GM23338 (cell line): ENCODE results near the gene SERGEF. TPM values are rescaled to one million over a fixed set of nuclear protein-coding genes. Genes with fewer than 3 reads are reported as not detected.

Source experiments
- ATAC-seq: fragments of 200-7000 bp; cut with Tn5 transposase; 3 replicates; pipeline ENCODE4 v1.9.1; 2020
- DNase-seq: peaks from one replicate; pipeline ENCODE4 v3.0.0-alpha.2; 2015; ENCODE audit warnings: low spot score
- H2AFZ ChIP-seq: fragments of 200-600 bp; sonication (generic); 2 replicates; pipeline ENCODE4 v1.8.0; 2016; ENCODE audit warnings: antibody characterized with exemption, mild to moderate bottlenecking, moderate library complexity
- H3F3A ChIP-seq: fragments of 200-600 bp; sonication (generic); replicated peaks from 2 replicates; pipeline ENCODE4 v1.8.0; 2017; ENCODE audit warnings: antibody characterized with exemption, mixed run types, low read depth
- H3K27ac ChIP-seq: fragments of 200-600 bp; sonication (generic); 2 replicates; pipeline ENCODE4 v1.6.1; 2016; ENCODE audit warnings: low read depth
- H3K27me3 ChIP-seq: fragments of 200-600 bp; sonication (generic); 2 replicates; pipeline ENCODE4 v1.8.0; 2016; ENCODE audit warnings: mild to moderate bottlenecking, mixed run types, moderate library complexity; ENCODE audit not compliant: insufficient read depth
- H3K36me3 ChIP-seq: fragments of 200-600 bp; sonication (generic); 2 replicates; pipeline ENCODE4 v1.8.0; 2016; ENCODE audit warnings: mild to moderate bottlenecking; ENCODE audit not compliant: insufficient read depth
- H3K4me1 ChIP-seq: fragments of 200-600 bp; sonication (generic); 2 replicates; pipeline ENCODE4 v1.8.0; 2016; ENCODE audit warnings: mild to moderate bottlenecking, moderate library complexity; ENCODE audit not compliant: insufficient read depth
- H3K4me2 ChIP-seq: fragments of 200-600 bp; sonication (generic); 2 replicates; pipeline ENCODE4 v1.7.1; 2017; ENCODE audit warnings: mixed run types
- H3K4me3 ChIP-seq: fragments of 200-600 bp; sonication (generic); 2 replicates; pipeline ENCODE4 v1.6.1; 2016; ENCODE audit warnings: mixed run types
- H3K79me2 ChIP-seq: fragments of 200-600 bp; sonication (generic); replicated peaks from 2 replicates; pipeline ENCODE4 v1.8.0; 2017; ENCODE audit warnings: mild to moderate bottlenecking; ENCODE audit not compliant: insufficient read depth
- H3K9me2 ChIP-seq: fragments of 200-600 bp; sonication (generic); 2 replicates; pipeline ENCODE4 v1.8.0; 2017; ENCODE audit not compliant: insufficient read depth
- H4K20me1 ChIP-seq: fragments of 200-600 bp; sonication (generic); replicated peaks from 2 replicates; pipeline ENCODE4 v1.8.0; 2017; ENCODE audit warnings: mild to moderate bottlenecking; ENCODE audit not compliant: insufficient read depth
- H3K27ac Mint-ChIP-seq: 2 replicates; pipeline ENCODE4 v1.8.0; 2020; ENCODE audit warnings: inconsistent platforms, mild to moderate bottlenecking, moderate library complexity, mixed read lengths
- H3K27me3 Mint-ChIP-seq: 3 replicates; pipeline ENCODE4 v1.8.0; 2022; ENCODE audit warnings: low read depth, mild to moderate bottlenecking, moderate library complexity, mixed read lengths, inconsistent platforms; ENCODE audit not compliant: insufficient read depth, poor library complexity
- H3K36me3 Mint-ChIP-seq: 3 replicates; pipeline ENCODE4 v1.8.0; 2021; ENCODE audit warnings: low read depth, mild to moderate bottlenecking, inconsistent platforms, moderate library complexity, mixed read lengths
- H3K4me1 Mint-ChIP-seq: 3 replicates; pipeline ENCODE4 v1.8.0; 2020; ENCODE audit warnings: mild to moderate bottlenecking, inconsistent platforms, mixed read lengths
- H3K4me3 Mint-ChIP-seq: 3 replicates; pipeline ENCODE4 v1.8.0; 2021; ENCODE audit warnings: moderate library complexity, mild to moderate bottlenecking, inconsistent platforms, mixed read lengths
- H3K9me3 Mint-ChIP-seq: 3 replicates; pipeline ENCODE4 v1.8.0; 2020; ENCODE audit warnings: moderate library complexity, mild to moderate bottlenecking, inconsistent platforms, mixed read lengths
- EZH2 ChIP-seq: fragments of 200-600 bp; sonication (generic); IDR thresholded peaks from one replicate; pipeline ENCODE4 v1.8.0; 2017; ENCODE audit warnings: antibody characterized with exemption, mild to moderate bottlenecking, low read depth; ENCODE audit not compliant: unreplicated experiment
- EZH2phosphoT487 ChIP-seq: fragments of 200-600 bp; sonication (generic); IDR thresholded peaks from one replicate; pipeline ENCODE4 v1.8.1; 2018; ENCODE audit warnings: antibody characterized with exemption; ENCODE audit not compliant: unreplicated experiment
- JUNB ChIP-seq: IDR thresholded peaks from one replicate; pipeline ENCODE4 v1.6.1; 2016; ENCODE audit warnings: antibody characterized with exemption; ENCODE audit not compliant: unreplicated experiment
- NANOG ChIP-seq: IDR thresholded peaks from 2 replicates; pipeline ENCODE4 v1.6.1; 2016; ENCODE audit warnings: antibody characterized with exemption, borderline replicate concordance
- POLR2AphosphoS5 ChIP-seq: IDR thresholded peaks from 2 replicates; pipeline ENCODE4 v1.6.1; 2016; ENCODE audit warnings: antibody characterized with exemption, low read depth
- STAT1 ChIP-seq: IDR thresholded peaks from one replicate; pipeline ENCODE4 v1.6.1; 2016; ENCODE audit warnings: antibody characterized with exemption; ENCODE audit not compliant: unreplicated experiment
- ZNF331 ChIP-seq: fragments of 250-450 bp; sonication (Bioruptor Pico); IDR thresholded peaks from 2 replicates; pipeline ENCODE4 v1.5.0; 2020; ENCODE audit warnings: low read depth, mild to moderate bottlenecking, moderate library complexity
- polyA plus RNA-seq: library from polyadenylated mRNA; unstranded; fragments of >200 nt; fragmentation: Nextera tagmentation; extraction: Ambion mirVana; gene quantifications from 2 replicates; pipeline ENCODE4 v1.2.1, GENCODE V29; 2016
- total RNA-seq: library from RNA; depleted of rRNA; stranded (reverse); fragments of >200 nt; shearing (Covaris generic); gene quantifications from 2 replicates; pipeline ENCODE4 v1.2.3, GENCODE V29; 2014
- TF ChIP-seq, protein P1 (sequence below): IDR thresholded peaks from one replicate; pipeline ENCODE4 v1.6.1; 2018; ENCODE audit warnings: antibody characterized with exemption; ENCODE audit not compliant: unreplicated experiment
- TF ChIP-seq, protein P2 (sequence below), 2 experiments: fragments of 200-600 bp in 1 of 2; sonication (generic) in 1 of 2; conservative IDR thresholded peaks; 2 replicates each; pipeline versions ENCODE4 v1.5.1 to v1.6.1; 2016 to 2017; ENCODE audit warnings: antibody characterized with exemption in 2 of 2, low read depth in 2 of 2, mild to moderate bottlenecking in 2 of 2, moderate library complexity in 1 of 2
- TF ChIP-seq, protein P3 (sequence below): IDR thresholded peaks from 2 replicates; pipeline ENCODE4 v1.6.1; 2016; ENCODE audit warnings: antibody characterized with exemption

Gene SERGEF
- total and polyA plus RNA-seq, 2 experiments from 2014 or later, result 24.2 to 27.9 TPM

DNA sequence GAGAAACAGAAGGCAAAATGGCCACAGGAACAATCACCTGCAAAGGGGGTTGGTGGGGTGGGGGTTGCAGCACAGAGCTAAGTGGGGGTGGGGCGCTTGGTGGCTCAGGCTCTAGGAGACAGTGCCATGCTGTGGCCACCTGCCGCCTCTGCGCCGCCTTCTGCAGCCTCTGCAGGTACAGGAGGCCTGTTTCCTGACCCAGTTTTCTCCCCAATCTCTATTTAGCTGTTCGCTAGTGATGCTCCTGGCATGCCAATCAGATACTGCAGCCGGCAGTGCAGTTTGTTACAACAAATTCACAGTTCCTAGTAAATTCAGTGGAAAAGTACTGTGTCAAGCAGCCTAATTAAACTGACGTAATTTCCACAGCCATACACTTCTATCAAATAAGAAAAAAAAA lies 106.4 kb downstream of the SERGEF start (continued):
- TF ChIP-seq STAT1, result no peak
- TF ChIP-seq, protein P1, sequence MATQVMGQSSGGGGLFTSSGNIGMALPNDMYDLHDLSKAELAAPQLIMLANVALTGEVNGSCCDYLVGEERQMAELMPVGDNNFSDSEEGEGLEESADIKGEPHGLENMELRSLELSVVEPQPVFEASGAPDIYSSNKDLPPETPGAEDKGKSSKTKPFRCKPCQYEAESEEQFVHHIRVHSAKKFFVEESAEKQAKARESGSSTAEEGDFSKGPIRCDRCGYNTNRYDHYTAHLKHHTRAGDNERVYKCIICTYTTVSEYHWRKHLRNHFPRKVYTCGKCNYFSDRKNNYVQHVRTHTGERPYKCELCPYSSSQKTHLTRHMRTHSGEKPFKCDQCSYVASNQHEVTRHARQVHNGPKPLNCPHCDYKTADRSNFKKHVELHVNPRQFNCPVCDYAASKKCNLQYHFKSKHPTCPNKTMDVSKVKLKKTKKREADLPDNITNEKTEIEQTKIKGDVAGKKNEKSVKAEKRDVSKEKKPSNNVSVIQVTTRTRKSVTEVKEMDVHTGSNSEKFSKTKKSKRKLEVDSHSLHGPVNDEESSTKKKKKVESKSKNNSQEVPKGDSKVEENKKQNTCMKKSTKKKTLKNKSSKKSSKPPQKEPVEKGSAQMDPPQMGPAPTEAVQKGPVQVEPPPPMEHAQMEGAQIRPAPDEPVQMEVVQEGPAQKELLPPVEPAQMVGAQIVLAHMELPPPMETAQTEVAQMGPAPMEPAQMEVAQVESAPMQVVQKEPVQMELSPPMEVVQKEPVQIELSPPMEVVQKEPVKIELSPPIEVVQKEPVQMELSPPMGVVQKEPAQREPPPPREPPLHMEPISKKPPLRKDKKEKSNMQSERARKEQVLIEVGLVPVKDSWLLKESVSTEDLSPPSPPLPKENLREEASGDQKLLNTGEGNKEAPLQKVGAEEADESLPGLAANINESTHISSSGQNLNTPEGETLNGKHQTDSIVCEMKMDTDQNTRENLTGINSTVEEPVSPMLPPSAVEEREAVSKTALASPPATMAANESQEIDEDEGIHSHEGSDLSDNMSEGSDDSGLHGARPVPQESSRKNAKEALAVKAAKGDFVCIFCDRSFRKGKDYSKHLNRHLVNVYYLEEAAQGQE, result no peak

DNA sequence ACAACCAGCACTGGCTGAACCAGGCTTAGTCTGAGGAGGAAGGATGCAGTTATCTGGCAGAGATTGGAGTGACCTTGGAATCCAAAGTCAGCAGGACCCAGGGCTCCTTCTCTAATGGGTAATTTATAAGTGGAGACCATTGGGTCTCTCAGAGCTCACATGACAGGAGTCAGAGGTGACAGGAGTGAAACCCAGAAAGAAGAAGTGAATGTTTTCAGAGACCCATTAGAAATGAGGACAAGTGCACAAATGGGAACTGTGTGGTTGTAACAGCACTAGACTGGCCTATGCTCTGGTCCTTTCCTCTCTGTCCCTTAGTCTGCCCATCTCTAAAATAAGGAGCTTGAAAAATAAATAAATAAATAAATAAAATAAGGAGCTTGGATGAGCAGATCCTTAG lies 107.4 kb downstream of the SERGEF start:
- ATAC-seq (no peak), DNase-seq (no peak)
- TF ChIP-seq, protein P2, sequence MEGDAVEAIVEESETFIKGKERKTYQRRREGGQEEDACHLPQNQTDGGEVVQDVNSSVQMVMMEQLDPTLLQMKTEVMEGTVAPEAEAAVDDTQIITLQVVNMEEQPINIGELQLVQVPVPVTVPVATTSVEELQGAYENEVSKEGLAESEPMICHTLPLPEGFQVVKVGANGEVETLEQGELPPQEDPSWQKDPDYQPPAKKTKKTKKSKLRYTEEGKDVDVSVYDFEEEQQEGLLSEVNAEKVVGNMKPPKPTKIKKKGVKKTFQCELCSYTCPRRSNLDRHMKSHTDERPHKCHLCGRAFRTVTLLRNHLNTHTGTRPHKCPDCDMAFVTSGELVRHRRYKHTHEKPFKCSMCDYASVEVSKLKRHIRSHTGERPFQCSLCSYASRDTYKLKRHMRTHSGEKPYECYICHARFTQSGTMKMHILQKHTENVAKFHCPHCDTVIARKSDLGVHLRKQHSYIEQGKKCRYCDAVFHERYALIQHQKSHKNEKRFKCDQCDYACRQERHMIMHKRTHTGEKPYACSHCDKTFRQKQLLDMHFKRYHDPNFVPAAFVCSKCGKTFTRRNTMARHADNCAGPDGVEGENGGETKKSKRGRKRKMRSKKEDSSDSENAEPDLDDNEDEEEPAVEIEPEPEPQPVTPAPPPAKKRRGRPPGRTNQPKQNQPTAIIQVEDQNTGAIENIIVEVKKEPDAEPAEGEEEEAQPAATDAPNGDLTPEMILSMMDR (conservative IDR thresholded peaks at IDR 0.05; ENCODE audit: low read depth in 2 of 2), result no peak
- TF ChIP-seq STAT1, result no peak
- no peak for TF ChIP-seq ZNF331 (CRISPR knock-in tag)
- no peak for TF ChIP-seq NANOG
- Histone ChIP-seq H3K27ac (no peak overlapping the region), H3K36me3 (no peaks in the 10 kb centered on the region), H3K4me3 (no peak overlapping the region), H3K27me3 (no peaks in the 10 kb centered on the region), H3K4me2 (no peak overlapping the region), H3F3A (no peaks in the 10 kb centered on the region), H3K4me1 (peaks cover 14% of the 10 kb centered on the region), H3K79me2 (no peaks in the 10 kb centered on the region), H4K20me1 (no peaks in the 10 kb centered on the region; the same call in 1 of the 2 replicates), H3K9me2 (no peaks in the 10 kb centered on the region), H2AFZ (no peak overlapping the region)
- Mint-ChIP-seq H3K36me3 (no peaks in the 10 kb centered on the region), H3K9me3 (no peaks in the 10 kb centered on the region), H3K4me3 (no peak overlapping the region), H3K4me1 (peaks cover 10% of the 10 kb centered on the region), H3K27ac (no peak overlapping the region), H3K27me3 (peaks cover 5% of the 10 kb centered on the region)

DNA sequence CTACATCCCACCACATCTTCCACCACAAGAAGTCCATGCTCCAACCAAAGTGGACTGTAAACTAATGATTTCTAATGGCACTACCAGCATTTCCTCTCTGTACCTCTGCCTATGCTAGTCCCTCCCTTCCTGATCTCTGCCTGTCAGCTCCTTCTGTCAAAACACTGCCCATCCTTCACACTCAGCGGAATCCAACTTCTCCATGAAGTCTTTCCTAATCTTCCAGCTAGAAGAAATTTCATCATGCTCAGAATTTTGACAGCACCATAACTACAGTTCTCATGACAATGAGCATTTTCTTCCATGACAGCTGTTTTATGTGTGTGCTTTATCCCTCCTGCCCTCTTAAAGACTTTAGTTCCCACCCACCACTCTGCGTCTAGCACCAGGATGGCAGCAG lies 111.4 kb downstream of the SERGEF start:
- Histone ChIP-seq H3K36me3 (no peaks in the 10 kb centered on the region), H4K20me1 (no peaks in the 10 kb centered on the region; the same call in 1 of the 2 replicates), H3F3A (no peaks in the 10 kb centered on the region), H3K27me3 (no peaks in the 10 kb centered on the region), H3K4me2 (no peak overlapping the region), H3K9me2 (no peaks in the 10 kb centered on the region), H2AFZ (no peak overlapping the region), H3K4me3 (no peak overlapping the region), H3K27ac (no peak overlapping the region), H3K79me2 (no peaks in the 10 kb centered on the region), H3K4me1 (peaks cover 12% of the 10 kb centered on the region)
- Mint-ChIP-seq H3K27me3 (peaks cover 1% of the 10 kb centered on the region), H3K9me3 (no peaks in the 10 kb centered on the region), H3K4me1 (peaks cover 11% of the 10 kb centered on the region), H3K4me3 (no peak overlapping the region), H3K36me3 (no peaks in the 10 kb centered on the region), H3K27ac (no peak overlapping the region)
- ATAC-seq, result no peak
- DNase-seq, result no peak
- no peak for TF ChIP-seq NANOG
- TF ChIP-seq EZH2, result no peak
- no peak for TF ChIP-seq JUNB
- TF ChIP-seq POLR2AphosphoS5, result no peak
- TF ChIP-seq ZNF331 (CRISPR knock-in tag), result no peak
- TF ChIP-seq, protein P2 (conservative IDR thresholded peaks at IDR 0.05; ENCODE audit: low read depth in 2 of 2), result no peak
- TF ChIP-seq, protein P1, result no peak
- TF ChIP-seq, protein P3, sequence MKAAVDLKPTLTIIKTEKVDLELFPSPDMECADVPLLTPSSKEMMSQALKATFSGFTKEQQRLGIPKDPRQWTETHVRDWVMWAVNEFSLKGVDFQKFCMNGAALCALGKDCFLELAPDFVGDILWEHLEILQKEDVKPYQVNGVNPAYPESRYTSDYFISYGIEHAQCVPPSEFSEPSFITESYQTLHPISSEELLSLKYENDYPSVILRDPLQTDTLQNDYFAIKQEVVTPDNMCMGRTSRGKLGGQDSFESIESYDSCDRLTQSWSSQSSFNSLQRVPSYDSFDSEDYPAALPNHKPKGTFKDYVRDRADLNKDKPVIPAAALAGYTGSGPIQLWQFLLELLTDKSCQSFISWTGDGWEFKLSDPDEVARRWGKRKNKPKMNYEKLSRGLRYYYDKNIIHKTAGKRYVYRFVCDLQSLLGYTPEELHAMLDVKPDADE, result no peak
- TF ChIP-seq EZH2phosphoT487, result no peak
